HG02763 (cell line): ENCODE results near the gene SLC28A2.
"Not testable (repeated sequence)": the region's sequence is repeated elsewhere in the genome, so short reads cannot be mapped to it uniquely, and the experiment has no call there.

Experiments used
- ATAC-seq: cut with Tn5 transposase; IDR thresholded peaks from one replicate; pipeline ENCODE4 v1.9.1; 2021; ENCODE audit warnings: mild to moderate bottlenecking, moderate library complexity; ENCODE audit not compliant: unreplicated experiment

Gene SLC28A2

DNA sequence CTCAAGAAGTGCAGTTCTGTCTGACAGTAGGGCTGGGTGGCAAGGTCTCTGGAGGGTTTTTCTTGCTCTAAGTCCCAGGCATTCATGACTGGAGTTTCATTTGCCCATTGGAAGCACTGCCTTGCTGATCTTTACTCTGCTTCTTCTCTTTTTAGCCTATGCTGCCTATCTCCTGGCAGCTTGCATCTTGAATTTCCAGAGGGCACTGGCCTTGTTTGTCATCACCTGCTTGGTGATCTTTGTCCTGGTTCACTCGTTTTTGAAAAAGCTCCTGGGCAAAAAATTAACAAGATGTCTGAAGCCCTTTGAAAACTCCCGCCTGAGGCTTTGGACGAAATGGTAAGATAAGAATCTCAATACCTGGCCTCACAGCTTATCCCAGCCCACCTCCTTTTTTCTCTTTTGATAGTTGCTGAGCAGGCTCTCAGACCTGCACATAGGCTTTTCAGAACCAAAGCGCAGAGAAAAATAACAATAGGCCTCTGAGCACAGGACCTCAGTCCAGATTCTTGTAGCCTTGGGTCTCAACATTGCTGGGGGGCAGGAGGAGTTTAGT is 10.9 kb downstream of the SLC28A2 start:
- no peak for ATAC-seq

- ATAC-seq, result no peak
Measured at GRCh38 chr15:45263854-45264253, 11.8 kb downstream of the SLC28A2 start.

DNA sequence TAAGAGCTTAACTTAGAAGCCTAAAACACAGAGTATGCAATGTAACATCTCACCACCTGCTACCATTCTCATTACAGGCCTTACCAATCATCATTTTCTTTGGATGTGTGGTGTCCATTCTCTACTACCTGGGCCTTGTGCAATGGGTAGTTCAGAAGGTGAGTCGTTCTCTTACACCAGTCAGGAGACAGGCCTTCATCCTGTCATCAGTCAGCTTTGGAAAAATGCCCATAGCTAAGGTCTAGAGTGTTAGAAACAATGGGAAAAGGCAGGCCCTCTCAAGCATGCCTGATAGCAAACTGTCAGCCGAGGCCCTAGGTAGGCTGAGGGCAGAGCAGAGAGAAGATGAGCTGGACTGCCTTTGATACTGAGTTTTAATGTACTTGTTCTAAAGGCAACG is 13.5 kb downstream of the SLC28A2 start:
- ATAC-seq, result no peak

GRCh38 chr15:45268135-45268534 is 16.1 kb downstream of the SLC28A2 start:
- ATAC-seq, result no peak

- ATAC-seq, result no peak
Measured at GRCh38 chr15:45274636-45275380, 22.8 kb downstream of the SLC28A2 start.

DNA sequence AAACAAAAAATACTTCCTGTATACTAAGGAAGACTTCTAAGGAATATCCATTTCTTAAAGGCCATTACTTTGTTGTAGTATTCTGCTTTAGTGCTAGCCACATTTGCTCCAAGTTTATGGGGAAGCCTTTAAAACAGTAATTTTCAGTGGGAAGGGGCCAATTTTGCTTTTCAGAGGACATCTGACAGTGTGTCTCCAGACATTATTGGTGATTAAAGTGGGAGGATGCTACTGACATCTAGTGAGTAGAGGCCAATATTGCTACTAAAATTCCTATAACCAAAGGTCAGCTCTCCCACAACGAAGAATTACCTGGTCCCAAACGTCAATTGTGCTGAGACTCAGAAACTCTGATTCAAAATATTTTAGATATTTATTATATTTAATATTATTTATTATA is 24.8 kb downstream of the SLC28A2 start:
- ATAC-seq, result no peak

GRCh38 chr15:45279024-45279698 is 27.1 kb downstream of the SLC28A2 start:
- peak; percentile 99 for ATAC-seq

DNA sequence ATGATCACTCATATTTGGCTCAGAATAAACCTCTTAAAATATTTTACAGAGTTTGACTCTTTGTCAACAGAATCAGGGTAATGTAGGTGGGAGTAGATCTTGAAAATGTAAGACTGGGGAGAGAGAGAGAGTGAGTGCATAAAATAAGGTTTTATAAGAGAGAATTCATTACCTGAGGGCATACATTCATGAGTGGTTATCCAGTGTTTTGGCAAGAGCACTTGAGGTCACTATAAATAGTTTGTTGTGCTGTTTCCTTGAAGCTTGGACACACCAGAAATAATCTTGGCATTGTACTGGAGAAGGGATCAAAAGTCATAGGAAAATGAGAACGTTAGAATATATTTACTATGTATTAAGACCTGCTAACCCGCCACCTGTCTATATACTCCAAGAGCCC is 33.4 kb downstream of the SLC28A2 start:
- no peak for ATAC-seq

GRCh38 chr15:45287390-45287956 is 35.4 kb downstream of the SLC28A2 start:
- ATAC-seq, result no peak

DNA sequence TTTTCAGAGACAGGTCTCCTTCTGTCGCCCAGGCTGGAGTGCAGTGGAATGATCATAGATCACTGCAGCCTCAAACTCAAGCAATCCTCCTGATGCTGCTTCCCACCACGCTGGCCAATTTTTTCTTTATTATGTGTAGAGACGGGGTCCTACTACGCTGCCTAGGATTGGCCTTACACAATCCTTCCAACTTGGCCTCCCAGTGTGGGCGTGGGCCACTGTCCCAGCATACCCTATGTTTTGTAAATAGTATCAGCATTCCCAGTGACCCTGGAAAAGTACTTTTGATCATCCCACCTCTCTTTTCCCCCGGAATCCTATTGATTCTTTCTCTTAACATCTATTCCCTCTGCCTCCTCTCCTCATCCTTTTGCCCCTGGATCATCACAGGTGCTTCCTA is 36.9 kb downstream of the SLC28A2 start:
- no peak for ATAC-seq

DNA sequence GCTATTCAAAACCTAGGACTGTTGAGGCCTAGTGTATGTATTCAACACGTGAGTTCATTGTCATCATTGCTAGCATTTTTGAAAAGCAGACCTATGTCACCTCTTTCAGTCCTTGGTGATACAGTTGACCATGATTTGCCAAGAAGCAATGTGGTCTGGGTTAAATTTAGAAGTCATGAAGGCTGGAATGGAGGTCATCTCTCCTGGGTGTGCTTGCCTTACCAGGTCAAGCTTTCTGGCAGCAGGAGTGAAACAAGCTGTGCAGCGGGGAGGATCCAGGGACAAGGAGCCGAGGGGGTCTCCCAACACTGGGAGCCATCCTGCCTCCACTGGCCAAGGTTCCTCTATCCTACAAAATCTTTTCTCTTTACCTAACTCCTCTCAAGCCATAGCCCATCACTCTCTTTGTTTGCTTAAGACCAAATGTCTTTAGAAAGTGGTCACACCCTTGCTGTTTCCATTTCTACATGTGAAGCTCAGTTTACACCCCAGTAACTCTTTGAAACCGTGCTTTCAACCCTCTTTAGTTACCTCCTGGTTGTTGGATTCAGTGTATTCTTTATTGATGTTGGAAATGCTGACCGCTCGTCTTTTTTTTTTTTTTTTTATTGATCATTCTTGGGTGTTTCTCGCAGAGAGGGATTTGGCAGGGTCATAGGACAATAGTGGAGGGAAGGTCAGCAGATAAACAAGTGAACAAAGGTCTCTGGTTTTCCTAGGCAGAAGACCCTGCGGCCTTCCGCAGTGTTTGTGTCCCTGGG is 40.0 kb downstream of the SLC28A2 start:
- ATAC-seq, result no peak

- not testable (repeated sequence) for ATAC-seq
Measured at GRCh38 chr15:45293326-45293725, 41.3 kb downstream of the SLC28A2 start.

GRCh38 chr15:45298964-45299378 is 46.9 kb downstream of the SLC28A2 start:
- ATAC-seq, result not testable (repeated sequence)

GRCh38 chr15:45304711-45305110 is 52.7 kb downstream of the SLC28A2 start:
- no peak for ATAC-seq

GRCh38 chr15:45306105-45306504 is 54.1 kb downstream of the SLC28A2 start:
- ATAC-seq, result no peak

DNA sequence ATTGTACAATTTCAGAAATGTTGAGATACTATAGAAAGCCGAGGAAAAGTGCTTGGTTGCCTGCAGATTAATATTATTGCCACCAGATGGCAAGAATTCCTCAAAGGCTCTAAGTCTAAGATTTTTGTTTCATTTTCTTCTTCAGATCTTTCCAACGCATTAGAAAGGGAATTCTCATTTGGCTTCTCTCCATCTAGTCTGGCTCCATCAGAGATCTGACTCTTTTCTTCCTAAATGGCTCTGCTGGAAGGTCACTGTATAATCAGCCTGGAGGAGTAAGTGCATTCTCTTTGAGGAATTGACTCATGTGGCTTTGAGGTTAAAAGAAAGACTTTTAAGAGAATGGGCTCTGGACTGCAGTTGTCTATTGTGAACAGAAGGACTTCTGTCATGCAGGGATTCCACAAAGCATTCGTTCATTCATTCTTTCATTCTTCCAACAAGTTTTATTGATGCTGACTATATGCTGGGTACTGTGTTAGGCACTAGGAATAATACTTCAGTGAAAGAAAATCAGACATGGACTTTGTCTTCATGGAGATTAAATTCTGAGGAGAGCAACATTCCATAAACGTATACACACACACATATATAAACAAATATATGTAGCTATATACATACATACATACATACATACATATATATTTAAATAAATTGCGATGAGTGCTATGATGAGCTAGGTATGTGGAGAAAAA is 55.3 kb downstream of the SLC28A2 start:
- no peak for ATAC-seq

DNA sequence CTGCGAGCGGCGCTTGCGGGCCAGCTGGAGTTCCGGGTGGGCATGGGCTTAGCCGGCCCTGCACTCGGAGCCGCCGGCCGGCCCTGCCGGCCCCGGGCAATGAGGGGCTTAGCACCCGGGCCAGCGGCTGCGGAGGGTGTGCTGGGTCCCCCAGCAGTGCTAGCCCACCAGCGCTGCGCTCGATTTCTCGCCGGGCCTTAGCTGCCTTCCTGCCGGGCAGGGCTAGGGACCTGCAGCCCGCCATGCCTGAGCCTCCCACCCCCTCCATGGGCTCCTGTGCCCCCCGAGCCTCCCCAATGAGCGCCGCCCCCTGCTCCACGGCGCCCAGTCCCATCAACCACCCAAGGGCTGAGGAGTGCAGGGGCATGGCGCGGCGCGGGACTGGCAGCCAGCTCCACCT is 62.1 kb downstream of the SLC28A2 start:
- ATAC-seq, result not testable (repeated sequence)

- ATAC-seq, result no peak
Measured at GRCh38 chr15:45314960-45315359, 62.9 kb downstream of the SLC28A2 start.

- ATAC-seq, result no peak
Measured at GRCh38 chr15:45319472-45320214, 67.6 kb downstream of the SLC28A2 start.
